ENCODE measurements around the gene AP2S1.

DNA sequence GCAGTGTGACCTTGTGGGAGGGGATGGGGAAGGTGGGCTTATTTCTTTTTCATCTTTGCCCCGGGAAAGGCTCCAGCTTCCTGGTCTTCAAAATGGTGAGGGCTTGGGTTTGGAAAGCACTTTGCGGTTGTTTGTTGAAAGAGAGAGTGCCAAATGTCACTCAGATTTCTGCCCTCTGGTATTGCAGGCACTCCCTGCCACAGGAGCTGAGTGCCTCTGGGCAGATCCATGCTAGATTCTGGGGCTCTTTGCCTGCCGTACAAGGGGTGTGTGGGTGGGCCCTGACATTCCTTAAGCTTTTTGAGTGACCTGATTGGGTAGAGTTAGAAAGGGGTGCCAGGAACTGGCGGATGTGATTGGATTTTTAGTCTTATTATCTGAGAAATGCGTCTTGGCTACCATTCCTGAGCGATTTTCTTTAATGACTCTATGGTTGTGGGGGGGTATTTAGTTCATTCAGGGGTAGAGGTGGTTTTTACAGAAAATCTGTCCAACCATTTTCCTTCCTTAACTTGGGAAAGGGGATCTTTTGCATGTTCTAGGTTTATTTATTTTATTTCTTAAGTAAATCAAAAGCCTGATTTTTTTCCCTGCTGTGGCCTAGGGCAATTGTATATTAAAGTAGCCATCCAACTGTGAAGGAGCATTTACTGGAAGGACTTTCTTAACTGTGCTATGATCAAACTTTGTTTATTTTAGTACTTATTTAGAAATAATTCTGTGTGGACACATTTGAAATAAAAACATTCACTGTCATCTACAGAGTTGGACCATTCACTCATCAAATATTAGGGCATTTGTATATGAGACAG, 13.4 kb upstream of the AP2S1 start:
- TF ChIP-seq, protein P1, sequence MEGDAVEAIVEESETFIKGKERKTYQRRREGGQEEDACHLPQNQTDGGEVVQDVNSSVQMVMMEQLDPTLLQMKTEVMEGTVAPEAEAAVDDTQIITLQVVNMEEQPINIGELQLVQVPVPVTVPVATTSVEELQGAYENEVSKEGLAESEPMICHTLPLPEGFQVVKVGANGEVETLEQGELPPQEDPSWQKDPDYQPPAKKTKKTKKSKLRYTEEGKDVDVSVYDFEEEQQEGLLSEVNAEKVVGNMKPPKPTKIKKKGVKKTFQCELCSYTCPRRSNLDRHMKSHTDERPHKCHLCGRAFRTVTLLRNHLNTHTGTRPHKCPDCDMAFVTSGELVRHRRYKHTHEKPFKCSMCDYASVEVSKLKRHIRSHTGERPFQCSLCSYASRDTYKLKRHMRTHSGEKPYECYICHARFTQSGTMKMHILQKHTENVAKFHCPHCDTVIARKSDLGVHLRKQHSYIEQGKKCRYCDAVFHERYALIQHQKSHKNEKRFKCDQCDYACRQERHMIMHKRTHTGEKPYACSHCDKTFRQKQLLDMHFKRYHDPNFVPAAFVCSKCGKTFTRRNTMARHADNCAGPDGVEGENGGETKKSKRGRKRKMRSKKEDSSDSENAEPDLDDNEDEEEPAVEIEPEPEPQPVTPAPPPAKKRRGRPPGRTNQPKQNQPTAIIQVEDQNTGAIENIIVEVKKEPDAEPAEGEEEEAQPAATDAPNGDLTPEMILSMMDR (conservative IDR thresholded peaks at IDR 0.05; ENCODE audit: low read depth, low read length) = no peak
- TF ChIP-seq EZH2 (IDR thresholded peaks at IDR 0.05; ENCODE audit: low read length, unreplicated experiment) = no peak
